Right renal pelvis (tissue), 4 donors: ENCODE results near the gene PTPN2. TPM values are rescaled to one million over a fixed set of nuclear protein-coding genes. Genes with fewer than 3 reads are reported as not detected.
"Not testable (repeated sequence)": the region's sequence is repeated elsewhere in the genome, so short reads cannot be mapped to it uniquely, and the experiment has no call there.

Experiments
- DNase-seq, 4 donors: peaks; one replicate each; pipeline ENCODE4 v3.0.0-alpha.2; 2013; ENCODE audit warnings: low read depth in 4 of 4, low spot score in 3 of 4, missing footprints in 1 of 4
- polyA plus RNA-seq, 4 donors: library from polyadenylated mRNA; unstranded; fragments of 120-200 nt; gene quantifications; one replicate each; pipeline ENCODE4 v1.2.1, GENCODE V29; 2013; ENCODE audit not compliant: insufficient read length in 4 of 4

PTPN2 gene
- polyA plus RNA-seq, 4 donors: 40.7 to 58.1 (median 51.2) TPM

DNA sequence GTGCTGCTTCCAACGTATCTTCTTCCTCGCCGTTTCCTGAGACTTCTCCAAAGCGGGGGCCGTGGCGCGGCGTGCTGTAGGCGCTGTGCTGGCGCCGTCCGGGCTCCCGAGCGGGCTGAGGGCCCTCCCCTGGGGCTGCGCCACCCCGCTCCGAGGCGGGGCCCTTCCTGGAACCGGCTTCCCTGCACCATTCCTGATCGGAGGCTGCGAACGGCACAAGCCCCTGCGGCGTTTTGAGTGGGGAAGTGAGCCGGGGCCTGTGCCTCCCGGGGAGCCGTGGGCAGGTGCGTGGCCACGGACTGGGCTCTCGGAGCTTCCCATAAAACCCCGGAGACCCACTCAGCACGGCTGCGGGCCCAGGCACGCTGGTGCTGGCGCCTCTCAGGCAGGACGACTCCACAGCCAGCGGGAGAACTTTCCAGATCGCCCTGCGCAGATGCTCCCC lies 106.5 kb downstream of the PTPN2 start:
- no peak for DNase-seq

- no peak for DNase-seq
Measured at GRCh38 chr18:12776821-12777471, 107.1 kb downstream of the PTPN2 start.

DNA sequence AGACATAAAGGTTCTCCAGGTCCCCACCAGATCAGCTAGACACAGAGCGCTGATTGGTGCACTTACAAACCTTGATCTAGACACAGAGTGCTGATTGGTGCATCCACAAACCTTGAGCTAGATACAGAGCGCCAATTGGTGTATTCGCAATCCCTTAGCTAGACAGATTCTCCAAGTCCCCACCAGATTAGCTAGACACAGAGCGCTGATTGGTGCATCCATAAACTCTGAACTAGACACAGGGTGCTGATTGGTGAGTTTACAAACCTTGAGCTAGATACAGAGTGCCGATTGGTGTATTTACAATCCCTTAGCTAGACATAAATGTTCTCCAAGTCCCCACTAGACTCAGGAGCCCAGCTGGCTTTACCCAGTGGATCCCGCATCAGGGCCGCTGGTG lies 107.6 kb downstream of the PTPN2 start:
- not testable (repeated sequence) for DNase-seq

GRCh38 chr18:12774982-12775381 lies 109.1 kb downstream of the PTPN2 start:
- no peak for DNase-seq

- DNase-seq: no peak
Measured at GRCh38 chr18:12773369-12773768, 110.7 kb downstream of the PTPN2 start.

DNA sequence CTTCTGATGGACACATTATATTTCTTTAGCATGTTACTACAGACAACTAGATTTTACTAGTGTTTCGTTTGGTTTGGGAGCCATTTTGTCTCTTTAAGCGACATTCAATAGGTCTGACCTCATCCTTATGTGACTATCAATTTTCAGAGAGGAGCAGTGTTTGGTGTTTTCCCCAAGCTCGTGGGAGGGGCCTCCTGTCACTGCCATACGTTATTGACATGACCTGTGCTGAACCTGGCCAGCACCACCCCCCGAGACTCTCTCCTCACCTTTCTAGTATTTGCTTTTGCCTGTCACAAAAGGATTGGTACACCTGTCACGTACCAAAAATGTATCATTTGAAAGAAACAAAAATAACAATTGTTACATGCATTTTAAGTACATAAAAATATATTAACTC lies 111.9 kb downstream of the PTPN2 start:
- no peak for DNase-seq

DNA sequence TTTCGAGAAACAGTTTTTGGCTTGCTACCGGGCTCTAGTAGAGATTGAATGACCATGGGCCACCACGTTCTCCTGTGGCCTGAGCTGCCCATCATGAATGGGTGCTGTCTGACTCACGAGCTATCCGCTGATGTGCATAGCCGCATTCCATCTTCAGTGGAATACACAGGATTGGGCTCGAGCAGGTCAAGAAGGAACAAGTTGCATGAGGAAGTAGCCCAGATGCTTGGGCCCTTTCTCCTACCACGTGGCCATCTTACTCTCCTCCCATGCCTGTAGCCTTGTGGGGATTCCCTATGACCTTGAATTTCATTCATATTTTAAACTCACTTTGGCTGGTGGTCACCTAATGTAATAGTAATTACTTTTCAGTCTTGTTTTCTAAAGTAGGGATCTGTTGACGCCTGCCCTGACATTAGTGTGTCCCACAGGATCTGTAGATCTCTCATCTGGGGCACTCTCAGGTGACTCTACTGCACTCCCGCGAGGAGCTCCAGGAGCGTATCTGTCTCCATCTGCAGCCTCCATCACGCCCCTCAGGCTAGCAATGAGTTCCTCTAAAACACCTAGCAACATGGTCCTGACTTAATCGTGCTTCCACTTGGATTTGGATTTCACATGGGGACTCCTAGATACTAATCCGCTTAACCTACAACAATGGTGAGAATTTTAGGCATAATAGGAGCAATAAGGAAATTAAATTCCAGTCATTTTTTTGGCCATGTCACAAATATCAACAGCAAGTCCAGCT lies 113.4 kb downstream of the PTPN2 start:
- no peak for DNase-seq

GRCh38 chr18:12769644-12770440 lies 114.2 kb downstream of the PTPN2 start:
- DNase-seq: no peak

GRCh38 chr18:12769136-12769535 lies 114.9 kb downstream of the PTPN2 start:
- no peak for DNase-seq

- DNase-seq: no peak
Measured at GRCh38 chr18:12768625-12769024, 115.4 kb downstream of the PTPN2 start.

DNA sequence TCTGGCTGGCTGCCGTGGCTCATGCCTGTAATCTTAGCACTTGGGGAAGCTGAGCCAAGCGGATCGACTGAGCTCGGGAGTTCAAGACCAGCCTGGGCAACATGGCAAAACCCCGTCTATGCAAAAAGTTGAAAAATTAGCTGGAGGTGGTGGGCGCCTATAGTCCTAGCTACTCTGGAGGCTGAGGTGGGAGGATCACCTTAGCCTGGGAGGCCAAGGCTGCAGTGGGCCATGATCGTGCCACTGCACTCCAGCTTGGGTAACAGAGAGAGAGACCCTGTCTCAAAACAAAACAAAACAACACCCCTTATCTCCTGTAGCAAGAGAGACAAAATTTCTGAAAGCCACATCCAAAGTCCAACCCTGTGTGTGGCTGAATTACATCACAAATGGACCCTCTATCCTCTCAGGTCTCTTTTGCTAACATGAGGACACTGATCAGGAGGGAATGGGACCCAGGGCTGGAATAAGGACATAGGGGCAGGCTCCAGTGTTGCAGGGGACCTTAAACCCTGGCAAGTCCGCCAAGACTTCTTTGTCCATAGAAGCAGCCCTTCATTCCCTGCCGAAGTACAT lies 116.4 kb downstream of the PTPN2 start:
- DNase-seq: no peak

- no peak for DNase-seq
Measured at GRCh38 chr18:12766986-12767433, 117.0 kb downstream of the PTPN2 start.

GRCh38 chr18:12765586-12765985 lies 118.5 kb downstream of the PTPN2 start:
- no peak for DNase-seq

DNA sequence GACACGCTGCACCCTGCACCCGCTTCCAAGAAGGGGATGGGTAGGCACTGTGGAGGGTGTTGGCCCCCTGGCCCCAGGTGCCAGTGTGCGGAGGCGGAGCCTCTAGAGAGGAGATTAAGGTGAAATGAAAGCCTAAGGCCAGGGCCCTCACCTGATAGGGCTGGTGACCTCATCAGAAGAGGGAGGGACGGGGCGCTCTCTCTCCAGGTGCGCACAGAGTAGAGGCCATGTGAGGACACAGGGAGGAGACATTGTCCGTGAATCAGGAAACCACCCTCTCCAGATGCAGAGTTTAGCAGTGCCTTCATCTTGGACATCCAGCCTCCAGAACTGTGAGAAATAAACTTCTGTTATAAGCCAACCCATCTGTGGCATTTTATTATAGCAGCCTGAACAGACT lies 118.9 kb downstream of the PTPN2 start:
- no peak for DNase-seq

GRCh38 chr18:12758566-12758965 lies 125.5 kb downstream of the PTPN2 start:
- DNase-seq: not testable (repeated sequence)

- not testable (repeated sequence) for DNase-seq
Measured at GRCh38 chr18:12756619-12757239, 127.3 kb downstream of the PTPN2 start.

DNA sequence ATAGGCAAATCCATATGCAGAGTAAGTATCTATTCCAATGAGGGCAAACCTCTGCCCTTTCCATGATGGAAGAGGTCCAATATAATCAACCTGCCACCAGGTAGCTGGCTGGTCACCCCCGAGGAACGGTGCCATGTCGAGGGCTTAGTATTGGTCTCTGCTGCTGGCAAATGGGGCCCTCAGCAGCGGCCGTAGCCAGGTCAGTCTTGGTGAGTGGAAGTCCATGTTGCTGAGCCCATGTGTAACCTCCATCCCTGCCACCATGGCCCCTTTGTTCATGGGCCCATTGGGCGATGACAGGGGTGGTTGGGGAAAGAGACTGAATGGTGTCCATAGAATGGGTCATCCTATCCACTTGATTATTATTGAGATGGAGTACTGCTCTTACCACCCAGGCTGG lies 128.4 kb downstream of the PTPN2 start:
- DNase-seq: not testable (repeated sequence)

- DNase-seq: no peak
Measured at GRCh38 chr18:12754511-12754910, 129.5 kb downstream of the PTPN2 start.

- no peak for DNase-seq
Measured at GRCh38 chr18:12751891-12752290, 132.1 kb downstream of the PTPN2 start.

GRCh38 chr18:12751503-12751884 lies 132.5 kb downstream of the PTPN2 start:
- DNase-seq: no peak
